ENCODE results near the gene OR4K15. TPM values are rescaled to one million over a fixed set of nuclear protein-coding genes. Genes with fewer than 3 reads are reported as not detected.

OR4K15 gene
- total and polyA plus RNA-seq, 10 of the 15 experiments (the other 5 are each of a cell fraction or from before 2014, with no cell fraction given): not detected

DNA sequence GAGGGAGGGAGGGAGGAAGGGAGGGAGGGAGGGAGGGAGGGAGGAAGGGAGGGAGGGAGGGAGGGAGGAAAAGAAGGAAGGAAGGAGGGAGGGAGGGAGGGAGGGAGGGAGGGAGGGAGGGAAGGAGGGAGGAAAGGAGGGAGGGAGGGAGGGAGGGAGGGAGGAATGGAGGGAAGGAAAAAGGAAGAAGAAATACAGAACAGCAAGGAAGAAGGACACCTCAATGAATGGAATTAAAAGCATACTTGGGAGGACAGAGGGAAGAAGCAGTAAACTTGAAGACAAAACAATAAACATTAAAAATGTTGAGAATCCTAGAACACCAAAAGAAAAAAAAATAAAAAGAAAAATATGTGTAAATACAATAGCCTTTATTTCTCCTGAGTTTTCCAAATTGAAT, 32.8 kb downstream of the OR4K15 start:
- Histone ChIP-seq H3K36me3 (ENCODE audit: control insufficient read depth in 2 of 2, insufficient read depth in 2 of 2, low read length in 1 of 2) (no peaks in the 10 kb centered on the region), H3K79me2 (ENCODE audit: control insufficient read depth, insufficient read depth, low read length) (no peaks in the 10 kb centered on the region), H3K27ac (ENCODE audit: control insufficient read depth, insufficient read depth) (no peak overlapping the region), H3K4me2 (ENCODE audit: control insufficient read depth, insufficient read depth) (no peak overlapping the region), H4K20me1 (ENCODE audit: control insufficient read depth, insufficient read depth) (no peaks in the 10 kb centered on the region), H3K9me3 (replicated peaks; ENCODE audit: control insufficient read depth, insufficient read depth, low read length) (no peaks in the 10 kb centered on the region), H3K4me3 (no peak overlapping the region), H3K27me3 (replicated peaks in 1 of 2; ENCODE audit: control insufficient read depth in 2 of 2, insufficient read depth in 2 of 2, low read length in 1 of 2) (no peaks in the 10 kb centered on the region), H2AFZ (ENCODE audit: control insufficient read depth, low read depth, low read length) (no peak overlapping the region), H3K4me1 (ENCODE audit: control insufficient read depth, insufficient read depth, low read length) (no peaks in the 10 kb centered on the region), H3K9ac (ENCODE audit: control insufficient read depth, insufficient read depth, low read length) (no peak overlapping the region)
- ChIA-PET POLR2A (no interaction called here), SMC1A (ENCODE audit: uncharacterized antibody, unreplicated experiment) (no interaction called here), CTCF (no interaction called here), RAD21 (ENCODE audit: unreplicated experiment) (no interaction called here)
- DNase-seq (ENCODE audit: low read depth, low spot score) (no peak), FAIRE-seq (no peak), ATAC-seq (no peak)
- in situ Hi-C loops (cut with MboI) (no loop called here), intact Hi-C loops (cut with micrococcal nuclease; ENCODE audit: unreplicated experiment) (loop anchor here (5.0 kb wide), 1 partner anchor 56 kb away; no protein-coding TSS in a partner anchor)
- TF ChIP-seq NFIC (IDR thresholded peaks at IDR 0.05; ENCODE audit: low read depth, low read length) (no peak), FOXM1 (IDR thresholded peaks at IDR 0.05; ENCODE audit: low read depth, low read length) (no peak), HDAC2 (IDR thresholded peaks at IDR 0.05) (no peak), RBBP5 (conservative IDR thresholded peaks at IDR 0.05) (no peak), HDAC6 (IDR thresholded peaks at IDR 0.05; ENCODE audit: unreplicated experiment) (no peak), POU2F2 (IDR thresholded peaks at IDR 0.05; ENCODE audit: borderline replicate concordance, low read depth, low read length) (no peak), ESRRA (IDR thresholded peaks at IDR 0.05; ENCODE audit: low read length) (no peak), NFYB (IDR thresholded peaks at IDR 0.05; ENCODE audit: insufficient read depth, low read depth, low read length) (no peak), POLR2A (IDR thresholded peaks at IDR 0.05; ENCODE audit: low read depth, low read length) (no peak), NFYA (IDR thresholded peaks at IDR 0.05; ENCODE audit: borderline replicate concordance, low read depth, low read length) (no peak), ETV6 (conservative IDR thresholded peaks at IDR 0.05 in 1 of 2, IDR thresholded peaks at IDR 0.05 in 1 of 2; ENCODE audit: borderline replicate concordance in 1 of 2, low read depth in 1 of 2) (no peak), SIX5 (IDR thresholded peaks at IDR 0.05; ENCODE audit: low read depth, low read length, severe bottlenecking) (no peak), RCOR1 (conservative IDR thresholded peaks at IDR 0.05; ENCODE audit: low read depth, low read length) (no peak), TBL1XR1 (IDR thresholded peaks at IDR 0.05; ENCODE audit: low read depth, low read length) (no peak), SUPT20H (IDR thresholded peaks at IDR 0.05; ENCODE audit: borderline replicate concordance, control insufficient read depth, low read depth, low read length) (no peak), SRF (IDR thresholded peaks at IDR 0.05; ENCODE audit: low read depth in 2 of 2, low read length in 2 of 2) (no peak), EP300 (IDR thresholded peaks at IDR 0.05; ENCODE audit: borderline replicate concordance in 1 of 2, control insufficient read depth in 1 of 2, low read depth in 2 of 2, low read length in 2 of 2) (no peak)
- TF ChIP-seq, protein P1, sequence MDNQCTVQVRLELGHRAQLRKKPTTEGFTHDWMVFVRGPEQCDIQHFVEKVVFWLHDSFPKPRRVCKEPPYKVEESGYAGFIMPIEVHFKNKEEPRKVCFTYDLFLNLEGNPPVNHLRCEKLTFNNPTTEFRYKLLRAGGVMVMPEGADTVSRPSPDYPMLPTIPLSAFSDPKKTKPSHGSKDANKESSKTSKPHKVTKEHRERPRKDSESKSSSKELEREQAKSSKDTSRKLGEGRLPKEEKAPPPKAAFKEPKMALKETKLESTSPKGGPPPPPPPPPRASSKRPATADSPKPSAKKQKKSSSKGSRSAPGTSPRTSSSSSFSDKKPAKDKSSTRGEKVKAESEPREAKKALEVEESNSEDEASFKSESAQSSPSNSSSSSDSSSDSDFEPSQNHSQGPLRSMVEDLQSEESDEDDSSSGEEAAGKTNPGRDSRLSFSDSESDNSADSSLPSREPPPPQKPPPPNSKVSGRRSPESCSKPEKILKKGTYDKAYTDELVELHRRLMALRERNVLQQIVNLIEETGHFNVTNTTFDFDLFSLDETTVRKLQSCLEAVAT (IDR thresholded peaks at IDR 0.05): no peak
- BruUV-seq (replicated peaks): no TSS peak
